Measurements from ENCODE around the gene RNF2.

GRCh38 chr1:185062710-185063370, 17.5 kb downstream of the RNF2 start:
- TF ChIP-seq CTCF (IDR thresholded peaks at IDR 0.05) (no peak), POLR2A (IDR thresholded peaks at IDR 0.05) (no peak)

Data from esophagus squamous epithelium (tissue), 4 donors.